Measurements from ENCODE around the gene ATP6V1C2.
"Not testable (repeated sequence)": the region's sequence is repeated elsewhere in the genome, so short reads cannot be mapped to it uniquely, and the experiment has no call there.

Gene ATP6V1C2

DNA sequence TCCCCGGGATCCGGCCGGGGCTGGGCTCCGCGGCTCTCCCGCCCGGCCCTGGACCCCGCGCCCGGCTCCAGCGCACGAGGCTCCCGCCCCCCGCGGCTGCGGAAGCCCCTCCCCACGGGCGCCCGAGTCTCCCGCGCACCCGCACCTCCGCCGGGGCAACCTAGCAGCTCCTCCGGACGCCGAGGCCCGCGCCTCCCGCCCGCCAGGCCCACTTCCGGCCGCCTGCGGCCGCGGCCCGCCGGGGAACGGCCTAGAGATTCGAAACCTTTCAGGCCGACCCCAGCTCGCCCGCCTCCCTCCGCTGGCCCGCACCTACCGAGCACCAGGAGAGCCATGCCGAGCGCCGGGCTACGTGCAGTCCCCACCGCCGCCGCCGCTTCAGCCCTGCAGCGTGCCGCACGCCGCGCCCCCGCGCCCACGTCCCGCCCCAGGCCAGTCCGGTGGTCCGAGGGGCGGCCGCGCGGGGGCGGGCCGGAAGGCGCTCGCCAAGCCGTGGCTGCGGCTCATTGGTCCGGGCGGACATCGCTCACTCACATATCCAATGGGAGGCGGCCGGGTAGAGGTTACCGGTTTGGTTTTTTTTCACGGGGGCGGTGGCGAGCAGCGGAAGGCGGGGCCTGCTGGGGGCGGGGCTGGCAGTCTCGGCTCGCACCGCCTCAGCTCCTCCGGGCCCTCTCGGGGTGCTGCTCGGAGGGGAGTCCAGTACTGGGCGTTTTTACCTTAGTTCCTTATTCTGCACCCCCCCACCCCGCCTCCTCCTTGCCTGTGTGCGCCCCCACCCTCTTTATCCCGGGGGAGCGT lies 91.1 kb downstream of the ATP6V1C2 start, which contains the start of gene PDIA6:
Gene PDIA6 (minus strand): TSS at position 424 of the 801 bp plus-strand sequence. CDS start 89 bp downstream, at position 335.
- TF ChIP-seq ZNF274 (IDR thresholded peaks at IDR 0.05; ENCODE audit: low read depth, low read length) (no peak), SUZ12 (IDR thresholded peaks at IDR 0.05; ENCODE audit: extremely low read depth, insufficient read depth, insufficient read length) (no peak), YY1 (IDR thresholded peaks at IDR 0.05; ENCODE audit: insufficient read depth, insufficient read length) (no peak)
- H3K4me1 ChIP-seq (ENCODE audit: insufficient read depth, insufficient read length), result peaks cover 5% of the 10 kb centered on the region
- peak within 1 kb of the TSS; percentile 68 for H3K9ac ChIP-seq (ENCODE audit: insufficient read length, low read depth)
- peak; percentile 95 for DNase-seq (ENCODE audit: low read depth, low spot score)
- peaks cover 12% of the 10 kb centered on the region for H3K36me3 ChIP-seq (ENCODE audit: insufficient read depth, insufficient read length, low read length)
- peaks cover 2% of the 10 kb centered on the region for H3K27me3 ChIP-seq (ENCODE audit: insufficient read depth, insufficient read length)
- H3K4me3 ChIP-seq (ENCODE audit: insufficient read length, low read depth), result peak within 1 kb of the TSS; percentile 61
- H3K9me3 ChIP-seq (ENCODE audit: insufficient read depth, low read length), result no peaks in the 10 kb centered on the region

DNA sequence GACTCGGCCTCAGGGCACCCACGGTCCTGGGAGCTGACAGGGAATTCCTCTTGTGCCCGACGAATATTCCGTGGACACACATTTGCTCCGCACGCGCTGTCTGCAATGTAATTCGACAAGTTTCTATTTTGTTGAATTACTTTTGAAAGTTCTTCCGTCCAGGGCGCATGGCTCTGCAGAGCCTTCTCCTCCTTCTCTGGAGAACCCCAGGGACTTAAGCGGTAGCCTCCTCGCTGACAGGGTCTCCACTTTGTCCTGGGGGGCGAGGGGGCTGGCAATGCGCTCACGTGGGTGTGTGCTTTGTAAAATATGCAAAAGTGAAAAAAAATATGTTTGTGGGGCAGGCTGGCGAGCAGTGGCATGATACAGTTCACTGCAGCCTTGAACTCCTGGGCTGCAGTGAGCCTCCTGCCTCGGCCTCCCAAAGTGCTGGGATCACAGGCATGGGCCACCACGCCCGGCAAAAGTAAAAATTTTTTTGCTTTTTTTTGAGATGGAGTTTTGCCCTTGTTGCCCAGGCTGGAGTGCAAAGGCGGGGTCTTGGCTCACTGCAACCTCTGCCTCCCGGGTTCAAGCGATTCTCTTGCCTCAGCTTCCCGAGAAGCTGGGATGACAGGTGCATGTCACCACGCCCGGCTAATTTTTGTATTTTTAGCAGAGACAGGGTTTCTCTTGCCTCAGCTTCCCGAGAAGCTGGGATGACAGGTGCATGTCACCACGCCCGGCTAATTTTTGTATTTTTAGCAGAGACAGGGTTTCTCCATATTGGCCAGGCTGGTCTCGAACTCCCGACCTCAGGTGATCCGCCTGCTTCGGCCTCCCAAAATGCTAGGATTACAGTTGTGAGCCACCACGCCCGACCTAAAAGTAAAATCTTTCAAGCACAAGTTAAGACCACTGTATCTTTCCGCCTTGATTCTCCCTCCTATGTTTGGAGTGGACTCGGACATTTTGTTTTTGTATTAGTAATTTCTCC lies 92.0 kb downstream of the ATP6V1C2 start:
- not testable (repeated sequence) for H3K36me3 ChIP-seq (ENCODE audit: insufficient read depth, insufficient read length, low read length); H3K9me3 ChIP-seq (ENCODE audit: insufficient read depth, low read length); H3K4me1 ChIP-seq (ENCODE audit: insufficient read depth, insufficient read length); H3K27me3 ChIP-seq (ENCODE audit: insufficient read depth, insufficient read length); DNase-seq (ENCODE audit: low read depth, low spot score)
- H3K4me3 ChIP-seq (ENCODE audit: insufficient read length, low read depth), result peak overlapping the region; percentile 22
- H3K9ac ChIP-seq (ENCODE audit: insufficient read length, low read depth), result peak overlapping the region; percentile 15

GRCh38 chr2:10814142-10814541 lies 92.7 kb downstream of the ATP6V1C2 start:
- Histone ChIP-seq H3K9me3 (ENCODE audit: insufficient read depth, low read length) (no peaks in the 10 kb centered on the region), H3K4me3 (ENCODE audit: insufficient read length, low read depth) (no peak overlapping the region), H3K27me3 (ENCODE audit: insufficient read depth, insufficient read length) (peaks cover 2% of the 10 kb centered on the region), H3K36me3 (ENCODE audit: insufficient read depth, insufficient read length, low read length) (peaks cover 2% of the 10 kb centered on the region), H3K9ac (ENCODE audit: insufficient read length, low read depth) (peak overlapping the region; percentile 56), H3K4me1 (ENCODE audit: insufficient read depth, insufficient read length) (peaks cover 5% of the 10 kb centered on the region)
- TF ChIP-seq SUZ12 (IDR thresholded peaks at IDR 0.05; ENCODE audit: extremely low read depth, insufficient read depth, insufficient read length), result no peak
- no peak for DNase-seq (ENCODE audit: low read depth, low spot score)

DNA sequence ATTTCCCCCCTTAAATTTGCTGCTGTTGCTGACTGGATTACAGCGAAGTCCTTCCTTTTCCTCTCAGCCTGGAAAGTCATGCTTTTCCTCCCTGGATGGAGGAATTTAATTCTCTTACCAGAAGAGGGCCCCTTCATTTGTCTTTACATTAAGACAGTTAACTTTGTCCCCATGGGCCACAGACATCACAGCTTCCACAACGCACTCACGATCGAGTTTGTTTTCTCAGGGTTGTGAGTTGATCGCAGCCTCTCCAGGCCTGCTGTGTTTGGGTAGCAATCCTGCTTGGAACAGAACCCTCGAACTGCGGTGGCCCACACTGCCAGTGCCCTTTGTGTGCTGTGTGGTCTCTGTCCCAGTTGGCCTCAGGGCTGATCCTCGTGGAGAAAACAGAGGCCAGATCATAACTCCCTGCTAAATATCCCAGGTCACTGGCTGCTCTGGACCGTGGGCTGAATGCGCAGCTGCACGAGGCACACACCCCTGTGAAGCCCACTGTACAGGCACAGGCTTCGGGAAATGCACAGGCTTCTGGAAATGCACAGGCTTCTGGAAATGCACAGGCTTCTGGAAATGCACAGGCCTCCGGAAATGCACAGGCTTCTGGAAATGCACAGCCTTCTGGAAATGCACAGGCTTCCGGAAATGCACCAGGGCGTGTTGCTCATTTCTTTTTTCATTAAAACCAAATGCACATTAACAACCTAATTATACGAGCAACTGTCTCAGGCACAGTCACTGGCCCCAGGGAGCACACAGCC lies 93.3 kb downstream of the ATP6V1C2 start:
- Histone ChIP-seq H3K9ac (ENCODE audit: insufficient read length, low read depth) (peak overlapping the region; percentile 71), H3K36me3 (ENCODE audit: insufficient read depth, insufficient read length, low read length) (peaks cover 2% of the 10 kb centered on the region), H3K4me1 (ENCODE audit: insufficient read depth, insufficient read length) (peaks cover 5% of the 10 kb centered on the region), H3K9me3 (ENCODE audit: insufficient read depth, low read length) (no peaks in the 10 kb centered on the region), H3K27me3 (ENCODE audit: insufficient read depth, insufficient read length) (peaks cover 2% of the 10 kb centered on the region), H3K4me3 (ENCODE audit: insufficient read length, low read depth) (no peak overlapping the region)
- no peak for TF ChIP-seq SUZ12 (IDR thresholded peaks at IDR 0.05; ENCODE audit: extremely low read depth, insufficient read depth, insufficient read length)
- no peak for TF ChIP-seq ZNF274 (IDR thresholded peaks at IDR 0.05; ENCODE audit: low read depth, low read length)
- TF ChIP-seq YY1 (IDR thresholded peaks at IDR 0.05; ENCODE audit: insufficient read depth, insufficient read length), result no peak
- DNase-seq (ENCODE audit: low read depth, low spot score), result no peak

GRCh38 chr2:10817413-10817812 lies 96.0 kb downstream of the ATP6V1C2 start:
- no peaks in the 10 kb centered on the region for H3K9me3 ChIP-seq (ENCODE audit: insufficient read depth, low read length)
- H3K4me3 ChIP-seq (ENCODE audit: insufficient read length, low read depth), result no peak overlapping the region
- no peak for DNase-seq (ENCODE audit: low read depth, low spot score)
- H3K36me3 ChIP-seq (ENCODE audit: insufficient read depth, insufficient read length, low read length), result no peaks in the 10 kb centered on the region
- peaks cover 5% of the 10 kb centered on the region for H3K4me1 ChIP-seq (ENCODE audit: insufficient read depth, insufficient read length)
- H3K27me3 ChIP-seq (ENCODE audit: insufficient read depth, insufficient read length), result peaks cover 2% of the 10 kb centered on the region
- H3K9ac ChIP-seq (ENCODE audit: insufficient read length, low read depth), result no peak overlapping the region
- TF ChIP-seq SUZ12 (IDR thresholded peaks at IDR 0.05; ENCODE audit: extremely low read depth, insufficient read depth, insufficient read length), result no peak
- TF ChIP-seq ZNF274 (IDR thresholded peaks at IDR 0.05; ENCODE audit: low read depth, low read length), result no peak
- TF ChIP-seq YY1 (IDR thresholded peaks at IDR 0.05; ENCODE audit: insufficient read depth, insufficient read length), result no peak

- H3K4me1 ChIP-seq (ENCODE audit: insufficient read depth, insufficient read length); H3K27me3 ChIP-seq (ENCODE audit: insufficient read depth, insufficient read length); H3K4me3 ChIP-seq (ENCODE audit: insufficient read length, low read depth); H3K36me3 ChIP-seq (ENCODE audit: insufficient read depth, insufficient read length, low read length); H3K9ac ChIP-seq (ENCODE audit: insufficient read length, low read depth); H3K9me3 ChIP-seq (ENCODE audit: insufficient read depth, low read length); DNase-seq (ENCODE audit: low read depth, low spot score): not testable (repeated sequence)
Observed at GRCh38 chr2:10818305-10818704, 96.9 kb downstream of the ATP6V1C2 start.

GRCh38 chr2:10818984-10819383 lies 97.6 kb downstream of the ATP6V1C2 start:
- H3K36me3 ChIP-seq (ENCODE audit: insufficient read depth, insufficient read length, low read length), result no peaks in the 10 kb centered on the region
- H3K4me3 ChIP-seq (ENCODE audit: insufficient read length, low read depth), result no peak overlapping the region
- DNase-seq (ENCODE audit: low read depth, low spot score), result no peak
- H3K9ac ChIP-seq (ENCODE audit: insufficient read length, low read depth), result no peak overlapping the region
- no peaks in the 10 kb centered on the region for H3K9me3 ChIP-seq (ENCODE audit: insufficient read depth, low read length)
- H3K4me1 ChIP-seq (ENCODE audit: insufficient read depth, insufficient read length), result peaks cover 4% of the 10 kb centered on the region
- TF ChIP-seq YY1 (IDR thresholded peaks at IDR 0.05; ENCODE audit: insufficient read depth, insufficient read length) (no peak), ZNF274 (IDR thresholded peaks at IDR 0.05; ENCODE audit: low read depth, low read length) (no peak), SUZ12 (IDR thresholded peaks at IDR 0.05; ENCODE audit: extremely low read depth, insufficient read depth, insufficient read length) (no peak)
- H3K27me3 ChIP-seq (ENCODE audit: insufficient read depth, insufficient read length), result no peaks in the 10 kb centered on the region

All from NT2/D1 (cell line).